ENCODE measurements around the gene WDR44. TPM values are rescaled to one million over a fixed set of nuclear protein-coding genes. Genes with fewer than 3 reads are reported as not detected.

WDR44 gene
- total and polyA plus RNA-seq, 2 donors (not counting 3 experiments of a cell fraction or from before 2014, with no cell fraction given), result 6.5 to 17.4 TPM

- H3K4me2 ChIP-seq (ENCODE audit: insufficient read depth, low read length), result no peak overlapping the region
- no peak overlapping the region for H3K4me3 ChIP-seq (replicated peaks in 1 of 3; ENCODE audit: insufficient read depth in 1 of 3, low read depth in 1 of 3, low read length in 3 of 3)
- no peak for TF ChIP-seq MAX (IDR thresholded peaks at IDR 0.05; ENCODE audit: insufficient read depth, insufficient read length)
- TF ChIP-seq JUN (IDR thresholded peaks at IDR 0.05; ENCODE audit: borderline replicate concordance, insufficient read depth, insufficient read length, low read depth), result no peak
- no peak for TF ChIP-seq MYC (IDR thresholded peaks at IDR 0.05; ENCODE audit: low read depth, low read length)
- TF ChIP-seq FOS (IDR thresholded peaks at IDR 0.05; ENCODE audit: borderline replicate concordance, insufficient read depth, low read length), result no peak
- TF ChIP-seq POLR2AphosphoS5 (IDR thresholded peaks at IDR 0.05; ENCODE audit: insufficient read depth, low read depth, low read length), result no peak
- no peak for TF ChIP-seq EZH2 (IDR thresholded peaks at IDR 0.05; ENCODE audit: borderline replicate concordance, low read depth, low read length, severe bottlenecking)
- TF ChIP-seq GATA2 (IDR thresholded peaks at IDR 0.05; ENCODE audit: insufficient read depth, insufficient read length, low read depth, low read length), result no peak
- TF ChIP-seq POLR2A (IDR thresholded peaks at IDR 0.05; ENCODE audit: low read depth, low read length), result no peak
- no peak for TF ChIP-seq CTCF (IDR thresholded peaks at IDR 0.05; ENCODE audit: extremely low read depth in 1 of 2, insufficient read depth in 1 of 2, low read depth in 1 of 2, low read length in 2 of 2)
- intact Hi-C loops (cut with micrococcal nuclease) (no loop called here), dilution Hi-C loops (cut with MboI; ENCODE audit: extremely low pct_ligation_motif_present, low sequenced_read_pairs) (no loop called here)
- H3K9ac ChIP-seq (replicated peaks; ENCODE audit: extremely low read depth, insufficient read depth, low read length), result no peak overlapping the region
- H3K79me2 ChIP-seq (ENCODE audit: control insufficient read depth, insufficient read depth, low read length), result no peaks in the 10 kb centered on the region
- BruUV-seq (replicated peaks), result no TSS peak
- no peaks in the 10 kb centered on the region for H3K4me1 ChIP-seq (ENCODE audit: control insufficient read depth, extremely low read depth, insufficient read depth, low read length)
- ChIA-PET CTCF (no interaction called here), POLR2A (no interaction called here)
- no peak overlapping the region for H2AFZ ChIP-seq (ENCODE audit: low read depth, low read length)
- no peaks in the 10 kb centered on the region for H3K27me3 ChIP-seq (ENCODE audit: control insufficient read depth in 2 of 2, insufficient read depth in 2 of 2, low read length in 2 of 2)
- H3K27ac ChIP-seq (ENCODE audit: insufficient read depth, low read depth, low read length), result no peak overlapping the region
- no peaks in the 10 kb centered on the region for H4K20me1 ChIP-seq (replicated peaks; ENCODE audit: control insufficient read depth, extremely low read depth, insufficient read depth, low read length)
- FAIRE-seq (no peak), DNase-seq (ENCODE audit: low read depth, low spot score) (peak; percentile 8)
- no peaks in the 10 kb centered on the region for H3K36me3 ChIP-seq (ENCODE audit: control insufficient read depth in 2 of 2, extremely low read depth in 1 of 2, insufficient read depth in 2 of 2, low read length in 2 of 2)
- no peaks in the 10 kb centered on the region for H3K9me3 ChIP-seq (replicated peaks; ENCODE audit: control insufficient read depth, insufficient read depth, low read length)
- H3K9me1 ChIP-seq (replicated peaks; ENCODE audit: control insufficient read depth, extremely low read depth, insufficient read depth, low read length), result no peaks in the 10 kb centered on the region
These were observed 74.6 kb downstream of the WDR44 start for GRCh38 chrX:118420462-118420861.
